HCT116 (cell line): Measurements from ENCODE around the gene SRP9.
"Not testable (repeated sequence)": the region's sequence is repeated elsewhere in the genome, so short reads cannot be mapped to it uniquely, and the experiment has no call there.

Experiments used
- CBX3 ChIP-seq: IDR thresholded peaks from 2 replicates; pipeline ENCODE4 v1.6.1; 2012; ENCODE audit warnings: low read depth
- CEBPB ChIP-seq: IDR thresholded peaks from 2 replicates; pipeline ENCODE4 v1.6.1; 2012; ENCODE audit warnings: low read depth
- CTCF ChIP-seq, 3 experiments: fragments of 200-600 bp in 1 of 3; sonication (generic) in 1 of 3; IDR thresholded peaks in 2 of 3; conservative IDR thresholded peaks in 1 of 3; 2 replicates each; pipeline ENCODE4 v1.5.1; 2012 to 2017; ENCODE audit warnings: low read depth in 2 of 3, low read length in 2 of 3, antibody characterized with exemption in 1 of 3, borderline replicate concordance in 1 of 3, control low read depth in 1 of 3, mild to moderate bottlenecking in 1 of 3, mixed read lengths in 1 of 3, mixed run types in 1 of 3, moderate library complexity in 1 of 3; ENCODE audit not compliant: insufficient read depth in 1 of 3
- EZH2 ChIP-seq: fragments of 200-600 bp; sonication (generic); IDR thresholded peaks from 2 replicates; pipeline ENCODE4 v1.6.1; 2017; ENCODE audit warnings: antibody characterized with exemption, mixed run types
- EZH2phosphoT487 ChIP-seq: fragments of 200-600 bp; IDR thresholded peaks from 2 replicates; pipeline ENCODE4 v1.6.1; 2018; ENCODE audit warnings: antibody characterized with exemption, borderline replicate concordance
- FOSL1 ChIP-seq: IDR thresholded peaks from 2 replicates; pipeline ENCODE4 v1.6.1; 2012; ENCODE audit warnings: low read depth
- JUND ChIP-seq: IDR thresholded peaks from 2 replicates; pipeline ENCODE4 v1.6.1; 2012
- POLR2A ChIP-seq: IDR thresholded peaks from 2 replicates; pipeline ENCODE4 v1.7.0; 2011; ENCODE audit warnings: borderline replicate concordance; ENCODE audit not compliant: insufficient read depth, insufficient read length; ENCODE audit errors: extremely low read depth
- POLR2AphosphoS5 ChIP-seq: IDR thresholded peaks from 2 replicates; pipeline ENCODE4 v1.6.1; 2011; ENCODE audit warnings: mild to moderate bottlenecking, low read depth, low read length, moderate library complexity
- RAD21 ChIP-seq: IDR thresholded peaks from 2 replicates; pipeline ENCODE4 v1.6.1; 2012; ENCODE audit warnings: low read depth, mild to moderate bottlenecking
- REST ChIP-seq: IDR thresholded peaks from 2 replicates; pipeline ENCODE4 v1.6.1; 2012; ENCODE audit warnings: low read depth
- SIN3A ChIP-seq: IDR thresholded peaks from 2 replicates; pipeline ENCODE4 v1.6.1; 2012; ENCODE audit warnings: low read depth
- SRF ChIP-seq: IDR thresholded peaks from 2 replicates; pipeline ENCODE4 v1.6.1; 2012; ENCODE audit warnings: low read depth
- ZNF274 ChIP-seq: fragments of 200-500 bp; sonication (Bioruptor generic); IDR thresholded peaks from 2 replicates; pipeline ENCODE4 v1.6.1; 2014; ENCODE audit warnings: mild to moderate bottlenecking, low read depth, low read length, inconsistent platforms

GRCh38 chr1:225815090-225815489, 37.5 kb downstream of the SRP9 start:
- TF ChIP-seq EZH2; CTCF (IDR thresholded peaks at IDR 0.05 in 2 of 3, conservative IDR thresholded peaks at IDR 0.05 in 1 of 3; ENCODE audit: borderline replicate concordance in 1 of 3, insufficient read depth in 1 of 3, low read depth in 2 of 3, low read length in 2 of 3); REST; RAD21; ZNF274; POLR2A; JUND; SRF; CEBPB; EZH2phosphoT487; POLR2AphosphoS5; SIN3A; FOSL1; CBX3: not testable (repeated sequence)
